SH-SY5Y (cell line): ENCODE measurements around the gene DYRK1A.

ENCODE experiments used
- GATA2 ChIP-seq: IDR thresholded peaks from 2 replicates; pipeline ENCODE4 v1.6.1; 2011; ENCODE audit warnings: mild to moderate bottlenecking, low read depth, low read length
- GATA3 ChIP-seq: IDR thresholded peaks from 2 replicates; pipeline ENCODE4 v1.6.1; 2011; ENCODE audit warnings: low read depth, mild to moderate bottlenecking, low read length, moderate library complexity

DNA sequence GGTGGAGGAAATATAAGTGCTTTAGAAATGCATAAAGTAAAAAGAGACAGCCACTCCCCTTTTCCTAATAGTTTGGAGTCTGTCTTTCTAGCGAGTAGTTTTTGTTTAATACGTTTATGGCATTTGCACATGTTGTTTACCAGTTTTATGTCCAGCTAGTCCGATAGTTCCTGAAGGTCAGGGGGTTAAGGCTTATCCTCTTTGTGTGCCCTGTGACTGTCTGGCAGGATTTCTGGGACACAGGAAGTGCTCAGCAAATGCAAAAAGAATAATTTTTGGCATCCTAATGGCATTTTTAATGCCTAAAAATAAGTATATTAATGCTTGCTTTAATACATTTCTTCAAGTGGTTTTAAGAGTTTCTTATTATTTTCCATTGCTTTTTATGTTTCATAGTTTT, 58.4 kb downstream of the DYRK1A start:
- TF ChIP-seq GATA2 (no peak), GATA3 (no peak)
